PC-9 (cell line): Measurements from ENCODE around the gene LAMTOR5. TPM values are rescaled to one million over a fixed set of nuclear protein-coding genes. Genes with fewer than 3 reads are reported as not detected.

Experiments used
- BruUV-seq: library from RNA; stranded (reverse); fragments of 400-500 nt; replicated peaks from 2 replicates; lab custom pipeline; 2021; lab: Mats Ljungman, UMichigan
- CTCF ChIA-PET: fragments of 300-600 bp; sonication (Branson Sonifier 250); formaldehyde crosslinking; loops from one replicate; lab custom pipeline; 2022; ENCODE audit warnings: antibody characterized with exemption; lab: Charles Lee
- POLR2A ChIA-PET: fragments of 300-600 bp; sonication (Branson Sonifier 250); formaldehyde crosslinking; loops from one replicate; lab custom pipeline; 2022; ENCODE audit warnings: antibody characterized with exemption; ENCODE audit not compliant: unreplicated experiment; lab: Charles Lee
- DNase-seq, 2 experiments: peaks; one replicate each; pipeline versions ENCODE4 v3.0.0 to v3.0.0-alpha.2; 2015 to 2022; ENCODE audit warnings: mixed read lengths in 1 of 2
- H2AFZ ChIP-seq: fragments of 200-600 bp; sonication (generic); 2 replicates; pipeline ENCODE4 v1.8.1; 2017; ENCODE audit warnings: antibody characterized with exemption
- H3F3A ChIP-seq: fragments of 200-600 bp; sonication (generic); 2 replicates; pipeline ENCODE4 v1.8.1; 2017; ENCODE audit warnings: antibody characterized with exemption, mild to moderate bottlenecking, low read depth; ENCODE audit not compliant: insufficient read depth
- H3K27ac ChIP-seq: fragments of 200-600 bp; sonication (generic); 2 replicates; pipeline ENCODE4 v1.6.1; 2016; ENCODE audit warnings: mixed run types
- H3K27me3 ChIP-seq: fragments of 200-600 bp; sonication (generic); 2 replicates; pipeline ENCODE4 v1.6.1; 2016; ENCODE audit warnings: low read depth, mixed run types; ENCODE audit not compliant: insufficient read depth
- H3K36me3 ChIP-seq: fragments of 200-600 bp; sonication (generic); 2 replicates; pipeline ENCODE4 v1.6.1; 2016; ENCODE audit warnings: low read depth, mixed run types
- H3K4me1 ChIP-seq: fragments of 200-600 bp; sonication (generic); replicated peaks from 2 replicates; pipeline ENCODE4 v1.6.1; 2016; ENCODE audit warnings: mixed run types; ENCODE audit not compliant: insufficient read depth
- H3K4me2 ChIP-seq: fragments of 200-600 bp; sonication (generic); 2 replicates; pipeline ENCODE4 v1.6.1; 2017; ENCODE audit warnings: mixed run types
- H3K4me3 ChIP-seq: fragments of 200-600 bp; sonication (generic); 2 replicates; pipeline ENCODE4 v1.6.1; 2016; ENCODE audit warnings: mixed run types
- H3K79me2 ChIP-seq: fragments of 200-600 bp; sonication (generic); 2 replicates; pipeline ENCODE4 v1.6.1; 2017; ENCODE audit warnings: low read depth, mixed run types
- H3K9me2 ChIP-seq: fragments of 200-600 bp; sonication (generic); 2 replicates; pipeline ENCODE4 v1.8.1; 2017; ENCODE audit warnings: mild to moderate bottlenecking; ENCODE audit not compliant: insufficient read depth
- H3K9me3 ChIP-seq: fragments of 200-600 bp; sonication (generic); 2 replicates; pipeline ENCODE4 v1.8.1; 2016; ENCODE audit warnings: low read depth; ENCODE audit not compliant: insufficient read depth
- H4K20me1 ChIP-seq: fragments of 200-600 bp; sonication (generic); 2 replicates; pipeline ENCODE4 v1.8.1; 2017; ENCODE audit not compliant: insufficient read depth
- EZH2 ChIP-seq: fragments of 200-600 bp; sonication (generic); IDR thresholded peaks from 2 replicates; pipeline ENCODE4 v1.8.0; 2017; ENCODE audit warnings: antibody characterized with exemption, low read depth
- intact Hi-C: fragments of 100-400 bp; cut with micrococcal nuclease; formaldehyde crosslinking; loops from one replicate; pipeline ENCODE4 v1.10.0; 2022; ENCODE audit not compliant: unreplicated experiment
- total RNA-seq: library from RNA; stranded (reverse); gene quantifications from 2 replicates; pipeline ENCODE4 v1.2.3, GENCODE V29; 2021
- TF ChIP-seq, protein P1 (sequence below): fragments of 200-600 bp; sonication (generic); conservative IDR thresholded peaks from 2 replicates; pipeline ENCODE4 v1.6.1; 2017; ENCODE audit warnings: mixed run types, antibody characterized with exemption, mild to moderate bottlenecking, moderate library complexity

LAMTOR5 gene
- total RNA-seq, 1 experiment from 2014 or later, result 140 TPM

DNA sequence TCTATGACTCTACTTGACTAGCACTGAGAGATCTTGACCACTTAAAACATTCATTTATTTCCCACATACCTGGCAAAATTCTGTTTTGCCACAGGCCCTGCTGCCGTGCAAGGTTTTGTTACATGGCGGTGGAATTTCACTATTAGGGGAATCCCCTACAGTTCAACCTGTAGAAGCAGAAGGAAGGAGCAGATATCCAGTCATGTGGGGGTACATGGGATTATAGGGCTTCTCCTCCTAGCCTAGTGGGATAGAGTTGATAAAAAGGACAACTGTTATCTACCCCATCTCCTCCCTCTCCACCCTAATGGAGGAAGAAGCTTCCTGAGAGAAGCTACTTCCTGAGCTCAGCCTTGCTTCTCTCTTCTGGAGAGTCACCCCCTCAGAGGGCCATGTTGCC is 25.7 kb upstream of the LAMTOR5 start:
- TF ChIP-seq, protein P1, sequence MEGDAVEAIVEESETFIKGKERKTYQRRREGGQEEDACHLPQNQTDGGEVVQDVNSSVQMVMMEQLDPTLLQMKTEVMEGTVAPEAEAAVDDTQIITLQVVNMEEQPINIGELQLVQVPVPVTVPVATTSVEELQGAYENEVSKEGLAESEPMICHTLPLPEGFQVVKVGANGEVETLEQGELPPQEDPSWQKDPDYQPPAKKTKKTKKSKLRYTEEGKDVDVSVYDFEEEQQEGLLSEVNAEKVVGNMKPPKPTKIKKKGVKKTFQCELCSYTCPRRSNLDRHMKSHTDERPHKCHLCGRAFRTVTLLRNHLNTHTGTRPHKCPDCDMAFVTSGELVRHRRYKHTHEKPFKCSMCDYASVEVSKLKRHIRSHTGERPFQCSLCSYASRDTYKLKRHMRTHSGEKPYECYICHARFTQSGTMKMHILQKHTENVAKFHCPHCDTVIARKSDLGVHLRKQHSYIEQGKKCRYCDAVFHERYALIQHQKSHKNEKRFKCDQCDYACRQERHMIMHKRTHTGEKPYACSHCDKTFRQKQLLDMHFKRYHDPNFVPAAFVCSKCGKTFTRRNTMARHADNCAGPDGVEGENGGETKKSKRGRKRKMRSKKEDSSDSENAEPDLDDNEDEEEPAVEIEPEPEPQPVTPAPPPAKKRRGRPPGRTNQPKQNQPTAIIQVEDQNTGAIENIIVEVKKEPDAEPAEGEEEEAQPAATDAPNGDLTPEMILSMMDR, result no peak
- no peaks in the 10 kb centered on the region for H3K9me3 ChIP-seq
- BruUV-seq, result no TSS peak
- ChIA-PET CTCF (interaction anchor here (0.6 to 1.9 kb wide), 2 partner anchors 27 to 53 kb away, joined by 3 to 11 read pairs; no protein-coding TSS in a partner anchor), POLR2A (no interaction called here)
- peaks cover 17% of the 10 kb centered on the region for H3K4me1 ChIP-seq
- no peak overlapping the region for H2AFZ ChIP-seq
- no peaks in the 10 kb centered on the region for H3K36me3 ChIP-seq
- peaks cover 6% of the 10 kb centered on the region; the same call in 1 of the 2 replicates for H3F3A ChIP-seq
- intact Hi-C loops, result no loop called here
- no peak for DNase-seq
- H3K27me3 ChIP-seq, result peaks cover 15% of the 10 kb centered on the region
- H3K4me2 ChIP-seq, result peak overlapping the region; percentile 18
- no peaks in the 10 kb centered on the region for H4K20me1 ChIP-seq
- no peaks in the 10 kb centered on the region for H3K9me2 ChIP-seq
- no peaks in the 10 kb centered on the region for H3K79me2 ChIP-seq
- no peak overlapping the region for H3K4me3 ChIP-seq
- no peak overlapping the region for H3K27ac ChIP-seq

DNA sequence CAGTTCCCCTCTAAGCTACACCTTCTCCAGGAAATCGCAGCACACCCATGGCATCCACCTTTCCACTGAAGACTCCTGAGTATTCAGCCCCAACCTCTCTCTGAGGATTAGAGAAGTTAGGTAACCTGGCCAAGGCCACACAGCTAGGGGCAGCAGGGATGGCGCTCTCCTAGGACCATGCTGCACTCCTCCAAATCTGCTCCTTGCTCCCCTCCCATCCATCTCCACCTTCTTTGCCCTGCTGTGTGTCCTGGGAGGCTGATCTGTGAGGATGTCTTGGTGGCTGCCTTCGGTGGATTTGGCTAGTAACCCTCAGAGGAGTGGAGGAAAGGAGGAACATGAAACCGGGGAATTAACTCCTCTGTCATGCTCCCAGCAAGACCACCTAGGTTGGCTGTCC is 23.4 kb upstream of the LAMTOR5 start:
- peaks cover 6% of the 10 kb centered on the region; the same call in 1 of the 2 replicates for H3F3A ChIP-seq
- H3K4me3 ChIP-seq, result no peak overlapping the region
- H3K27ac ChIP-seq, result no peak overlapping the region
- H2AFZ ChIP-seq, result no peak overlapping the region
- ChIA-PET CTCF (no interaction called here), POLR2A (no interaction called here)
- peaks cover 15% of the 10 kb centered on the region for H3K27me3 ChIP-seq
- H3K36me3 ChIP-seq, result no peaks in the 10 kb centered on the region
- no TSS peak for BruUV-seq
- H4K20me1 ChIP-seq, result no peaks in the 10 kb centered on the region
- no peak for DNase-seq
- peaks cover 17% of the 10 kb centered on the region for H3K4me1 ChIP-seq
- no peak overlapping the region for H3K4me2 ChIP-seq
- no peak for TF ChIP-seq EZH2
- TF ChIP-seq, protein P1, result no peak
- intact Hi-C loops, result no loop called here
- no peaks in the 10 kb centered on the region for H3K9me3 ChIP-seq
- no peaks in the 10 kb centered on the region for H3K79me2 ChIP-seq
- H3K9me2 ChIP-seq, result no peaks in the 10 kb centered on the region

DNA sequence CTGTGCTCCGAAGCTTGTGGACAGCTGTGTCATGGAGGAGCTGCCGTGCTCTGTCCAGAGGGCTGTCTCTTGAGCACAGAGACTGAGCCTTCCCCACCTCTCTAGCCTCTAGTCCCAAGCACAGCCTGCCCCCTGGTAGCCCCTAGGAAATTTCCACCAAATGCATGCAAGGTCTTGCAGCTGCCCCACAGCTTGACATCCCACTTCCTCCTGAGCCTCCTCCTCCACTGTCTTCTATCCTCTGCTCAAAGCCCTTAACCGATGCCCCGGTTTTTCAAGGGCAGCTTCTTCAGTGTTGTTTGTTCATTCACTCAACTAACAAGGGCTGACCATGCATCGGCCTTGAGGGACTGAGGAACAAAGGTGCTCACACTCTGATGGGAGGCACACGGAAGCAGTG is 22.9 kb upstream of the LAMTOR5 start:
- no peak overlapping the region for H3K27ac ChIP-seq
- DNase-seq, result no peak
- POLR2A ChIA-PET, result no interaction called here
- H3K36me3 ChIP-seq, result no peaks in the 10 kb centered on the region
- peaks cover 15% of the 10 kb centered on the region for H3K27me3 ChIP-seq
- H4K20me1 ChIP-seq, result no peaks in the 10 kb centered on the region
- H3K4me2 ChIP-seq, result no peak overlapping the region
- H3K4me3 ChIP-seq, result no peak overlapping the region
- no peak for TF ChIP-seq EZH2
- TF ChIP-seq, protein P1, result no peak
- no peaks in the 10 kb centered on the region for H3K9me2 ChIP-seq
- no peaks in the 10 kb centered on the region for H3K79me2 ChIP-seq
- peaks cover 6% of the 10 kb centered on the region; the same call in 1 of the 2 replicates for H3F3A ChIP-seq
- BruUV-seq, result no TSS peak
- CTCF ChIA-PET, result no interaction called here
- no peak overlapping the region for H2AFZ ChIP-seq
- peaks cover 17% of the 10 kb centered on the region for H3K4me1 ChIP-seq
- intact Hi-C loops, result no loop called here
- no peaks in the 10 kb centered on the region for H3K9me3 ChIP-seq
